ENCODE data around the gene SLC6A13. TPM values are rescaled to one million over a fixed set of nuclear protein-coding genes. Genes with fewer than 3 reads are reported as not detected.

Gene SLC6A13
- total RNA-seq, 1 donor from 2014 or later, result 0.38 TPM

DNA sequence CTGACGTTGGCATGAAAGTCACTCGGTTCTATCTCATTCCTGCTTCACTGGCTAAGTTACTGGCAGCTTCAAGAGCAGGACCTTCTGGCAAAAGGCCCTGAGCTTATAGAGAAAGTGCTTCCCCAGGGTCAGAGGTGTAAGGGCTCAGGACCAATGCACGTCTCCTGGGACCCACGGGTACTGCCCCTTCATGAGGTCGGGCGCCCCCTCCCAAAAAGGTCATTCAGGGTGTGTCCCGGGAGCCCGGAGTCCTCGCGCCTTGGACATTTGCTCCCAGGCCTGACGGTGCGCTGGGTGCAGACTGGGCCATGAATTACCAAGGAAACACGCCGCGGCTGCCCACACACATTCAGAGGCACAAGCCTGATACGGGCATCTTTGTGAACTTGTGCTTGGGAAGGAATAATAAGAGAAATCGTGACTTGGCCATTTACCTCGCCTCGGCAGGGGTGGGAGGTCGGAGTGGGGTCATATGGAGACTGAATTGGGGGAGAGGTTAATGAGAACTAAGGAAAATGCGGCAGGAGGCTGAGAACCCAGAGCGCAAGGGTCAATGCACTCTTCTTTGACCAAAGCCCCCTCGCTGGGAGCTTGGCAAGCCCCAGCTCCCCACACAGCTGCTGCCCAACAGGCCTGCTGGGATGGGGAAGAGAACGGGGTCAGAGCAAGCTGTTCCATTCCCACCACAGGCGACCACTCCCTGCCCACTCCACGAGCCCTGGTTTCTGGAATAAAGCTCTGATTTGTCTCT is 33.0 kb downstream of the SLC6A13 start:
- no peak overlapping the region for H3K4me3 Mint-ChIP-seq
- peaks cover 16% of the 10 kb centered on the region for H3K27me3 Mint-ChIP-seq
- CTCF ChIA-PET, result no interaction called here
- peaks cover 2% of the 10 kb centered on the region for H3K9me3 Mint-ChIP-seq
- no peaks in the 10 kb centered on the region for H3K36me3 Mint-ChIP-seq (ENCODE audit: low read depth)
- POLR2A ChIA-PET, result no interaction called here
- DNase-seq (no peak), ATAC-seq (ENCODE audit: low read depth) (no peak)
- intact Hi-C loops (cut with micrococcal nuclease), result no loop called here
- H3K4me1 Mint-ChIP-seq, result no peaks in the 10 kb centered on the region
- TF ChIP-seq, protein P1, sequence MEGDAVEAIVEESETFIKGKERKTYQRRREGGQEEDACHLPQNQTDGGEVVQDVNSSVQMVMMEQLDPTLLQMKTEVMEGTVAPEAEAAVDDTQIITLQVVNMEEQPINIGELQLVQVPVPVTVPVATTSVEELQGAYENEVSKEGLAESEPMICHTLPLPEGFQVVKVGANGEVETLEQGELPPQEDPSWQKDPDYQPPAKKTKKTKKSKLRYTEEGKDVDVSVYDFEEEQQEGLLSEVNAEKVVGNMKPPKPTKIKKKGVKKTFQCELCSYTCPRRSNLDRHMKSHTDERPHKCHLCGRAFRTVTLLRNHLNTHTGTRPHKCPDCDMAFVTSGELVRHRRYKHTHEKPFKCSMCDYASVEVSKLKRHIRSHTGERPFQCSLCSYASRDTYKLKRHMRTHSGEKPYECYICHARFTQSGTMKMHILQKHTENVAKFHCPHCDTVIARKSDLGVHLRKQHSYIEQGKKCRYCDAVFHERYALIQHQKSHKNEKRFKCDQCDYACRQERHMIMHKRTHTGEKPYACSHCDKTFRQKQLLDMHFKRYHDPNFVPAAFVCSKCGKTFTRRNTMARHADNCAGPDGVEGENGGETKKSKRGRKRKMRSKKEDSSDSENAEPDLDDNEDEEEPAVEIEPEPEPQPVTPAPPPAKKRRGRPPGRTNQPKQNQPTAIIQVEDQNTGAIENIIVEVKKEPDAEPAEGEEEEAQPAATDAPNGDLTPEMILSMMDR (IDR thresholded peaks at IDR 0.05), result no peak
- H3K27ac Mint-ChIP-seq, result no peak overlapping the region

DNA sequence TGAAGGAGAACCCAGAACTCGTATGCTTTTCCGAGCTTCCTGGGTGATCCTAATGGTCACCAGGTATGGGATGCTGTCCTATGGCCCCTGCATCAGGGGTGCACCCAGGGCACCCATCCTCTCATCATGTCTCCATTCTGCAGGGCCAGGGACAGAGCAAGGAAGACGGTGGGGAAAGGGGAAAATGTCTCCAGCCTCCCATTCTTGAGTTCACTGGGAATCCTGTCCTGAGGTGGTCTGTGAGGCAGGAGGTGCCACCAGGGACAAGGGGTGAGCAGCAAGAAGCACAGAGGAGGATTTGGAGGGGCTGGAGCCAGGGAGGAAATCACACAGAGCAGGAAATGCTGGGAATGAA is 33.8 kb downstream of the SLC6A13 start:
- TF ChIP-seq, protein P1 (IDR thresholded peaks at IDR 0.05), result no peak
- ATAC-seq (ENCODE audit: low read depth), result no peak
- Mint-ChIP-seq H3K4me1 (no peaks in the 10 kb centered on the region), H3K27ac (no peak overlapping the region), H3K9me3 (peaks cover 2% of the 10 kb centered on the region), H3K27me3 (peaks cover 16% of the 10 kb centered on the region), H3K4me3 (no peak overlapping the region), H3K36me3 (ENCODE audit: low read depth) (no peaks in the 10 kb centered on the region)
- intact Hi-C loops (cut with micrococcal nuclease), result no loop called here
- ChIA-PET CTCF (no interaction called here), POLR2A (no interaction called here)
- DNase-seq, result no peak

DNA sequence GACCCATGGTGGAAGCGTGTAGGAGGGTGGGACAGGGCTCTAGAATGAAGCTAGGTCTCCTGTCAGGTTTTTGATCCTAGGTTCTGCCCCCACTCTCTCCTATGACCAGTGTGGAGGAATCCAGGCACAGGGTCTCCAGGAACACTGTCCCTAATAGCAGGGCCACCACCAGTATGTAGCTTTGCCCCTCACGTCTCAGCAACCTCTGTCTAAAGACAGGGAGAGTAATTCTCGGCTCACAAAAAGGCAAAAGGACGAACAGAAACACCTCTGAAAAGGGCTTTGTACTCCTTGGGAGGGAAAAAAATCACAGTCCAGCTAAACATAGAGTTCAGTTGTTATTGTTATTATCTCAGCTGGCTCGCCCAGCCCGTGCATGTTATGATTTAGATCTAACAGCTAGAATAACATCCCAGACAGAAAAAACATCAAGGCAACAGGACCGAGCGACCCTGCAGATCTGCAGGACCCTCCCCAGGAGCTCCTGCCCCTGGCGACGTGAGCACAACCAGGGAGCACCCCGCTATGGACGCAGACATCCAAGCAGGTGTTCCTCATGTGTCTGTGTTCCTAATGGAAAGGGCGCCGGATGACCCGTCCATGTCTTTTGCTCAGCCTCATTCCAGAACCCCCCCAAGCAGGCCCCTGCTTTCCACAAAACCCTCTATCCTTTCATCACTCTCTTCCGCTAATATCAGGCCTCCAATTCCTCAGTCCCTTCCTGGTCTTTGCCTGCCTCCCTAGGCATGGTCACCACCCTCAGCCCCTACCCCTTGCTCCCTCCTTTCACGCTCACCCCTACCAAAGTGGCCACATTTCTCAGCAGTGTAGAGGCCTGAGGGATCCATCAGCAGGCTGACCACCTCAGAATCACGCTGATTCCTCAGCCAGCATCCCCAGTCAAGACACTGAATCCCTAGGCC is 34.5 kb downstream of the SLC6A13 start:
- Mint-ChIP-seq H3K4me1 (no peaks in the 10 kb centered on the region), H3K27ac (no peak overlapping the region), H3K9me3 (no peaks in the 10 kb centered on the region), H3K4me3 (no peak overlapping the region), H3K27me3 (peaks cover 16% of the 10 kb centered on the region), H3K36me3 (ENCODE audit: low read depth) (no peaks in the 10 kb centered on the region)
- ChIA-PET POLR2A (no interaction called here), CTCF (no interaction called here)
- TF ChIP-seq, protein P1 (IDR thresholded peaks at IDR 0.05), result no peak
- intact Hi-C loops (cut with micrococcal nuclease), result no loop called here
- DNase-seq, result no peak
- ATAC-seq (ENCODE audit: low read depth), result no peak

DNA sequence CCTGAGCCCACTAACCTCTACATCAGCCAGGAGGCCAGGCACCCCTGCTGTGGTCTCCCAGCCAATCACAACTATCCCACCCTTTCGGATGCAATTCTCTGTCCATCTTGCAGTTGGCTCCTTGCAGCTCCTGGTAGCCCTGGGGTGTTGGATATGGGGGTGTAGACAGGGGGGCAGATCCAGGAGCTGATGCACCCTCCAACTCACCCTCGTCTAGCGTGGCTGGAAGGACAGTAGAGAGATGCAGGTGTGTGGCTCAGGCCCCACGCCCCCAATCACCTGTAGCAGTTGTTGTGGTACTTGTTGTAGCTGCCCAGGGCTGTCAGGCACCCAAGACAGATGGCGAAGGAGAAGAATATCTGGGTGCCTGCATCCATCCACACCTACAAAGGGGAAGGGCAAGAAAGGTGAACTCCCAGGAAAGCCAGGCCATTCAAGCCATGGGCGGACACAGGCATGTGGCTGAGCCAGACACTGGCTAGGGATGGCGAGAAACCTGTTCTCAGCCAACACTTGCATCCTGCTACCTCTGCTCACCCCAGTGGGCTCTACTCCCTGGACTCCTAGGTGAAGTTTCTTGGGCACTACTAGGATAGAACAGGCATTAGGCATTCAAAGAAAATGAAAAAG is 35.2 kb downstream of the SLC6A13 start:
- Mint-ChIP-seq H3K9me3 (no peaks in the 10 kb centered on the region), H3K27me3 (peaks cover 16% of the 10 kb centered on the region), H3K4me3 (no peak overlapping the region), H3K27ac (no peak overlapping the region), H3K4me1 (no peaks in the 10 kb centered on the region), H3K36me3 (ENCODE audit: low read depth) (no peaks in the 10 kb centered on the region)
- intact Hi-C loops (cut with micrococcal nuclease), result no loop called here
- no peak for DNase-seq
- CTCF ChIA-PET, result no interaction called here
- POLR2A ChIA-PET, result no interaction called here
- ATAC-seq (ENCODE audit: low read depth), result no peak
- TF ChIP-seq, protein P1 (IDR thresholded peaks at IDR 0.05), result no peak

DNA sequence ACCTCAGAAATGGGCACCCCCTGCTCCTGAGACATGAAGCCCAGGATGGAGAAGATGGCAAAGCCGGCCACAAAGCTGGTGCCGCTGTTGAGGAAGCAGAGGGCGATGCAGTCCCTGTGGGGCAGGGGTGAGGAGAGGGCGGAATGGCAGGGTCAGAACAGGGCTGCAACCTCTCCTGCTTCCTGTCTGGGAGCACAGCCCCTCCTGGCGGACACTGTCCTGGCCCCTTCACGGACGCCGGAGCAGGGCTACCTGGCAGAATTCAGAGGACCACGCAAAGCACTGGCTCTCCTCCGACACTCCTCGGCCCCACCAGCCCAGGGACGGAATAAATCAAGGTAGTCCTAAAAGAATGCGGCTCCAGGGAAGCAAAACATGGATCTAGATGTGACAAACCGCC is 36.2 kb downstream of the SLC6A13 start:
- ChIA-PET POLR2A (no interaction called here), CTCF (no interaction called here)
- no peak for ATAC-seq (ENCODE audit: low read depth)
- Mint-ChIP-seq H3K27ac (no peak overlapping the region), H3K4me3 (no peak overlapping the region), H3K9me3 (no peaks in the 10 kb centered on the region), H3K36me3 (ENCODE audit: low read depth) (no peaks in the 10 kb centered on the region), H3K27me3 (peaks cover 16% of the 10 kb centered on the region), H3K4me1 (no peaks in the 10 kb centered on the region)
- DNase-seq, result no peak
- intact Hi-C loops (cut with micrococcal nuclease), result no loop called here
- TF ChIP-seq, protein P1 (IDR thresholded peaks at IDR 0.05), result no peak
